Hair follicle dermal papilla cell (primary cell): ENCODE results near the gene ELP6. TPM values are rescaled to one million over a fixed set of nuclear protein-coding genes. Genes with fewer than 3 reads are reported as not detected.

Source experiments
- small RNA-seq: library from RNA; depleted of rRNA; stranded (forward); fragments of <200 nt; gene quantifications from one replicate; pipeline ENCODE3, GENCODE V24; 2012
- total RNA-seq: library from RNA; depleted of rRNA; stranded (reverse); fragments of >200 nt; gene quantifications from 2 replicates; pipeline ENCODE4 v1.2.3, GENCODE V29; 2012

Gene ELP6
- total RNA-seq = 24.2 and 28.7 TPM in 2 replicates

GRCh38 chr3:47513125-47513929 lies at the start of gene ELP6:
ELP6 (minus strand) TSS chr3:47513712; CDS start chr3:47513590, 122 bp downstream.

GRCh38 chr3:47475570-47476329 lies 37.8 kb downstream of the ELP6 start, which contains the start of gene SCAP:
SCAP (minus strand) TSS chr3:47475941; CDS start chr3:47442993, 32,948 bp downstream.

Small RNAs within 50 kb of the gene (small RNA-seq; reads per million reads assigned to genes)
- gene AC099778.2 (not detected), gene RN7SL870P (not detected)

Other genes with a start within 250 kb of the ELP6 start
- gene KIF9, start 230.9 kb downstream of the ELP6 start, total RNA-seq = 2.1 and 4.1 TPM in 2 replicates
- gene KLHL18, start 230.8 kb downstream of the ELP6 start, total RNA-seq = 24.3 and 42.7 TPM in 2 replicates
- 20.9 and 37.0 TPM in 2 replicates for gene PTPN23, start 132.7 kb downstream of the ELP6 start, total RNA-seq
- 63.0 and 75.5 TPM in 2 replicates for gene SCAP, start 37.8 kb downstream of the ELP6 start, total RNA-seq
- 0.16 and 0.24 TPM in 2 replicates for gene CSPG5, start 65.2 kb upstream of the ELP6 start, total RNA-seq